Inflammatory macrophage treated with lipopolysaccharide for 1 hour (primary cell): ENCODE data around the gene DNAJC3.
"Not testable (repeated sequence)": the region's sequence is repeated elsewhere in the genome, so short reads cannot be mapped to it uniquely, and the experiment has no call there.

Experiments used
- DNase-seq, 2 donors: peaks; one replicate each; pipeline ENCODE4 v3.0.0-alpha.2; 2020 to 2022

DNAJC3 gene

GRCh38 chr13:95676762-95677563 lies at the start of gene DNAJC3:
Gene DNAJC3 (plus strand): TSS chr13:95677139. CDS start chr13:95677256, 117 bp downstream.
- peak; percentile 97 to 98 for DNase-seq

GRCh38 chr13:95627590-95627989 lies 49.3 kb upstream of the DNAJC3 start:
- DNase-seq, result no peak

- DNase-seq, result no peak
These were observed 48.5 kb upstream of the DNAJC3 start for GRCh38 chr13:95628488-95628887.

GRCh38 chr13:95629071-95629470 lies 47.9 kb upstream of the DNAJC3 start:
- no peak for DNase-seq

GRCh38 chr13:95630593-95630992 lies 46.3 kb upstream of the DNAJC3 start:
- no peak for DNase-seq

GRCh38 chr13:95636853-95637252 lies 40.1 kb upstream of the DNAJC3 start:
- DNase-seq, result no peak

GRCh38 chr13:95641291-95642027 lies 35.5 kb upstream of the DNAJC3 start:
- DNase-seq, result no peak

- no peak for DNase-seq
These were observed 34.8 kb upstream of the DNAJC3 start for GRCh38 chr13:95642028-95642621.

- no peak for DNase-seq
These were observed 33.9 kb upstream of the DNAJC3 start for GRCh38 chr13:95642999-95643398.

- no peak for DNase-seq
These were observed 33.4 kb upstream of the DNAJC3 start for GRCh38 chr13:95643571-95643935.

GRCh38 chr13:95643936-95644598 lies 32.9 kb upstream of the DNAJC3 start:
- DNase-seq, result no peak

GRCh38 chr13:95644601-95645052 lies 32.3 kb upstream of the DNAJC3 start, which contains the start of gene DZIP1:
Gene DZIP1 (minus strand): TSS chr13:95644706. CDS start chr13:95642029, 2,677 bp downstream.
- peak; percentile 20 to 34 for DNase-seq

- DNase-seq, result no peak
These were observed 29.6 kb upstream of the DNAJC3 start for GRCh38 chr13:95647321-95647720.

- DNase-seq, result peak; percentile 71 to 82
These were observed 26.2 kb upstream of the DNAJC3 start for GRCh38 chr13:95650696-95651095.

GRCh38 chr13:95652244-95652764 lies 24.6 kb upstream of the DNAJC3 start:
- no peak for DNase-seq

GRCh38 chr13:95652821-95653220 lies 24.1 kb upstream of the DNAJC3 start:
- DNase-seq, result no peak

GRCh38 chr13:95656386-95657015 lies 20.4 kb upstream of the DNAJC3 start:
- no peak for DNase-seq

- no peak for DNase-seq
These were observed 17.4 kb upstream of the DNAJC3 start for GRCh38 chr13:95659500-95659899.

- peak; percentile 48 to 80 for DNase-seq
These were observed 15.9 kb upstream of the DNAJC3 start for GRCh38 chr13:95660981-95661581.

GRCh38 chr13:95667235-95667634 lies 9.7 kb upstream of the DNAJC3 start:
- DNase-seq, result not testable (repeated sequence)

GRCh38 chr13:95671597-95671996 lies 5.3 kb upstream of the DNAJC3 start:
- no peak for DNase-seq
